A549 (cell line): Measurements from ENCODE around the gene ADSL.

Experiments used
- CEBPB ChIP-seq, 2 experiments: fragments of >200 bp in 1 of 2; sonication (Bioruptor Twin) in 1 of 2; formaldehyde crosslinking in 1 of 2; IDR thresholded peaks; 2 replicates each; pipeline ENCODE4 v1.6.1; 2012 to 2016
- CHD2 ChIP-seq: fragments of 150-350 bp; IDR thresholded peaks from 2 replicates; pipeline ENCODE4 v1.6.1; 2014; ENCODE audit warnings: low read length; ENCODE audit not compliant: partially characterized antibody
- EHF ChIP-seq: fragments of 250-450 bp; sonication (Bioruptor Pico); IDR thresholded peaks from 2 replicates; pipeline ENCODE4 v1.5.0; 2020; ENCODE audit warnings: mild to moderate bottlenecking
- ESRRA ChIP-seq: fragments of 150-350 bp; IDR thresholded peaks from 2 replicates; pipeline ENCODE4 v1.6.1; 2014; ENCODE audit warnings: mild to moderate bottlenecking, low read length, borderline replicate concordance
- HDAC2 ChIP-seq: fragments of 200-600 bp; sonication (generic); IDR thresholded peaks from 2 replicates; pipeline ENCODE4 v1.6.1; 2016
- MAFK ChIP-seq: fragments of 450-650 bp; IDR thresholded peaks from 2 replicates; pipeline ENCODE4 v1.6.1; 2014; ENCODE audit not compliant: partially characterized antibody
- MAZ ChIP-seq: fragments of 150-350 bp; IDR thresholded peaks from 2 replicates; pipeline ENCODE4 v1.6.1; 2014; ENCODE audit warnings: antibody characterized with exemption, low read depth, low read length, borderline replicate concordance
- POLR2A ChIP-seq: IDR thresholded peaks from 2 replicates; pipeline ENCODE4 v1.6.1; 2012; ENCODE audit warnings: mild to moderate bottlenecking, low read length
- RAD21 ChIP-seq, 2 experiments: fragments of >200 bp in 1 of 2; sonication (Bioruptor Twin) in 1 of 2; formaldehyde crosslinking in 1 of 2; IDR thresholded peaks in 1 of 2; conservative IDR thresholded peaks in 1 of 2; 2 replicates in 1 of 2; 3 replicates in 1 of 2; pipeline ENCODE4 v1.6.1; 2012 to 2018; ENCODE audit warnings: inconsistent platforms in 1 of 2
- RNF2 ChIP-seq: fragments of 200-600 bp; sonication (generic); IDR thresholded peaks from 2 replicates; pipeline ENCODE4 v1.6.1; 2016; ENCODE audit warnings: low read depth, mild to moderate bottlenecking, antibody characterized with exemption, moderate library complexity, borderline replicate concordance
- ZC3H11A ChIP-seq: fragments of 450-650 bp; IDR thresholded peaks from 2 replicates; pipeline ENCODE4 v1.6.1; 2014; ENCODE audit warnings: antibody characterized with exemption, mild to moderate bottlenecking
- TF ChIP-seq, protein P1 (sequence below): fragments of >200 bp; sonication (Bioruptor Twin); formaldehyde crosslinking; IDR thresholded peaks from 3 replicates; pipeline ENCODE4 v1.5.1; 2016
- TF ChIP-seq, protein P2 (sequence below): IDR thresholded peaks from 2 replicates; pipeline ENCODE4 v1.6.1; 2012
- TF ChIP-seq, protein P3 (sequence below): fragments of 450-650 bp; IDR thresholded peaks from 2 replicates; pipeline ENCODE4 v1.6.1; 2014; ENCODE audit warnings: antibody characterized with exemption

DNA sequence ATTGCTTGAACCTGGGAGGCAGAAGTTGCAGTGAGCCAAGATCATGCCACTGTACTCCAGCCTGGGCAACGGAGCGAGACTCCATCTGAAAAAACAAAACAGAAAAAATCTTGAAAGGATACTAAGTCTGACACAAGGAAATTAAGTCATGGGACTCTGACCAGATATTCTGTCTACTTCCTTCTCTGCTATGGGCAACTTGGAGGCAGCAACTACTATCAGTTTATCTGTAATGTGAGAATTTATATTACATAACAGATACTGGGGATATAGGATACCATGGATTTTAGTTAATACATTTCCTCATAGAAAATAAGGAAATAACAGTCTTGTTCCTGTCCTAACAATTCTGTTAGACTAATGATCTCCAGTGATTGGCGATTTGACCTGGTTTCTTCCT, 22.5 kb downstream of the ADSL start:
- TF ChIP-seq, protein P1, sequence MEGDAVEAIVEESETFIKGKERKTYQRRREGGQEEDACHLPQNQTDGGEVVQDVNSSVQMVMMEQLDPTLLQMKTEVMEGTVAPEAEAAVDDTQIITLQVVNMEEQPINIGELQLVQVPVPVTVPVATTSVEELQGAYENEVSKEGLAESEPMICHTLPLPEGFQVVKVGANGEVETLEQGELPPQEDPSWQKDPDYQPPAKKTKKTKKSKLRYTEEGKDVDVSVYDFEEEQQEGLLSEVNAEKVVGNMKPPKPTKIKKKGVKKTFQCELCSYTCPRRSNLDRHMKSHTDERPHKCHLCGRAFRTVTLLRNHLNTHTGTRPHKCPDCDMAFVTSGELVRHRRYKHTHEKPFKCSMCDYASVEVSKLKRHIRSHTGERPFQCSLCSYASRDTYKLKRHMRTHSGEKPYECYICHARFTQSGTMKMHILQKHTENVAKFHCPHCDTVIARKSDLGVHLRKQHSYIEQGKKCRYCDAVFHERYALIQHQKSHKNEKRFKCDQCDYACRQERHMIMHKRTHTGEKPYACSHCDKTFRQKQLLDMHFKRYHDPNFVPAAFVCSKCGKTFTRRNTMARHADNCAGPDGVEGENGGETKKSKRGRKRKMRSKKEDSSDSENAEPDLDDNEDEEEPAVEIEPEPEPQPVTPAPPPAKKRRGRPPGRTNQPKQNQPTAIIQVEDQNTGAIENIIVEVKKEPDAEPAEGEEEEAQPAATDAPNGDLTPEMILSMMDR: no peak
- no peak for TF ChIP-seq POLR2A
- no peak for TF ChIP-seq MAFK
- TF ChIP-seq, protein P2, sequence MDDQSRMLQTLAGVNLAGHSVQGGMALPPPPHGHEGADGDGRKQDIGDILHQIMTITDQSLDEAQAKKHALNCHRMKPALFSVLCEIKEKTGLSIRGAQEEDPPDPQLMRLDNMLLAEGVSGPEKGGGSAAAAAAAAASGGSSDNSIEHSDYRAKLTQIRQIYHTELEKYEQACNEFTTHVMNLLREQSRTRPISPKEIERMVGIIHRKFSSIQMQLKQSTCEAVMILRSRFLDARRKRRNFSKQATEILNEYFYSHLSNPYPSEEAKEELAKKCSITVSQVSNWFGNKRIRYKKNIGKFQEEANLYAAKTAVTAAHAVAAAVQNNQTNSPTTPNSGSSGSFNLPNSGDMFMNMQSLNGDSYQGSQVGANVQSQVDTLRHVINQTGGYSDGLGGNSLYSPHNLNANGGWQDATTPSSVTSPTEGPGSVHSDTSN: no peak
- TF ChIP-seq EHF: no peak
- TF ChIP-seq MAZ: no peak
- TF ChIP-seq RAD21 (conservative IDR thresholded peaks at IDR 0.05 in 1 of 2, IDR thresholded peaks at IDR 0.05 in 1 of 2): no peak
- TF ChIP-seq ESRRA: no peak
- no peak for TF ChIP-seq CHD2
- TF ChIP-seq RNF2: no peak
- no peak for TF ChIP-seq HDAC2
- no peak for TF ChIP-seq CEBPB (IDR thresholded peaks at IDR 0.05)
- TF ChIP-seq ZC3H11A: no peak
- TF ChIP-seq, protein P3, sequence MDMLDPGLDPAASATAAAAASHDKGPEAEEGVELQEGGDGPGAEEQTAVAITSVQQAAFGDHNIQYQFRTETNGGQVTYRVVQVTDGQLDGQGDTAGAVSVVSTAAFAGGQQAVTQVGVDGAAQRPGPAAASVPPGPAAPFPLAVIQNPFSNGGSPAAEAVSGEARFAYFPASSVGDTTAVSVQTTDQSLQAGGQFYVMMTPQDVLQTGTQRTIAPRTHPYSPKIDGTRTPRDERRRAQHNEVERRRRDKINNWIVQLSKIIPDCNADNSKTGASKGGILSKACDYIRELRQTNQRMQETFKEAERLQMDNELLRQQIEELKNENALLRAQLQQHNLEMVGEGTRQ: no peak
